Thyroid gland (tissue), 4 donors: ENCODE results near the gene ANAPC10.

Experiments
- CTCF ChIP-seq, 6 experiments: fragments of 200-600 bp in 3 of 6; fragments of 450-650 bp in 3 of 6; sonication (generic) in 3 of 6; IDR thresholded peaks; one replicate each; pipeline ENCODE4 v1.5.1; 2016 to 2019; ENCODE audit warnings: antibody characterized with exemption in 6 of 6, mild to moderate bottlenecking in 2 of 6, inconsistent platforms in 1 of 6, moderate library complexity in 1 of 6
- POLR2A ChIP-seq, 2 donors: fragments of 450-650 bp; IDR thresholded peaks; one replicate each; pipeline ENCODE4 v1.6.1; 2017; ENCODE audit warnings: antibody characterized with exemption in 2 of 2, mild to moderate bottlenecking in 2 of 2, moderate library complexity in 1 of 2

- TF ChIP-seq CTCF (IDR thresholded peaks at IDR 0.05) (no peak), POLR2A (IDR thresholded peaks at IDR 0.05) (no peak)
Measured at GRCh38 chr4:145041378-145041777, 56.6 kb downstream of the ANAPC10 start.
